HepG2 (cell line): ENCODE measurements around the gene CHST1. TPM values are rescaled to one million over a fixed set of nuclear protein-coding genes. Genes with fewer than 3 reads are reported as not detected.

ENCODE experiments used
- ATAC-seq: fragments of 200-7000 bp; cut with Tn5 transposase; 3 replicates; pipeline ENCODE4 v1.9.1; 2020; ENCODE audit warnings: mild to moderate bottlenecking, moderate library complexity
- BruUV-seq: library from RNA; stranded (reverse); fragments of 400-500 nt; replicated peaks from 2 replicates; lab custom pipeline; 2021; lab: Mats Ljungman, UMichigan
- CTCF ChIA-PET: fragments of 300-600 bp; formaldehyde crosslinking; extraction: SDS; loops from one replicate; lab custom pipeline; 2021; ENCODE audit warnings: low total read pairs, inconsistent platforms, low intra/inter-chr PET ratio; lab: Yijun Ruan, JAX
- POLR2A ChIA-PET: fragments of 350-600 bp; sonication (Branson Sonifier 250); formaldehyde crosslinking; loops from one replicate; lab custom pipeline; 2020; ENCODE audit warnings: antibody characterized with exemption, inconsistent platforms; lab: Yijun Ruan, JAX
- DNase-seq: peaks from one replicate; pipeline ENCODE4 v3.0.0-alpha.2; 2015; ENCODE audit warnings: low spot score
- FAIRE-seq: peaks from 3 replicates; lab custom pipeline; 2011; peaks lifted over from hg19 to GRCh38; lab: Jason Lieb, UNC
- H2AFZ ChIP-seq: one replicate; pipeline ENCODE4 v1.6.1; 2011; ENCODE audit warnings: low read length, inconsistent platforms
- H3K27ac ChIP-seq: fragments of 300-600 bp; 3 replicates; pipeline ENCODE4 v1.8.0; 2011; ENCODE audit warnings: mixed run types, mild to moderate bottlenecking, mixed read lengths, low read length, inconsistent platforms; ENCODE audit not compliant: insufficient read depth; ENCODE audit errors: extremely low read length
- H3K27me3 ChIP-seq, 2 experiments: fragments of 200-600 bp in 1 of 2; 2 replicates in 1 of 2; 3 replicates in 1 of 2; pipeline versions ENCODE4 v1.6.0 to v1.8.0; 2011; ENCODE audit warnings: low read length in 2 of 2, mild to moderate bottlenecking in 2 of 2, moderate library complexity in 2 of 2, inconsistent platforms in 1 of 2; ENCODE audit not compliant: insufficient read depth in 2 of 2, control insufficient read depth in 1 of 2
- H3K36me3 ChIP-seq, 2 experiments: fragments of 200-600 bp in 1 of 2; replicated peaks in 1 of 2; 2 replicates in 1 of 2; 3 replicates in 1 of 2; pipeline versions ENCODE4 v1.5.1 to v1.8.0; 2011; ENCODE audit warnings: low read length in 2 of 2, inconsistent platforms in 1 of 2; ENCODE audit not compliant: insufficient read depth in 2 of 2, control insufficient read depth in 1 of 2
- H3K4me1 ChIP-seq: 2 replicates; pipeline ENCODE4 v1.5.1; 2012; ENCODE audit warnings: low read length, inconsistent platforms; ENCODE audit not compliant: insufficient read depth
- H3K4me2 ChIP-seq: 2 replicates; pipeline ENCODE4 v1.6.0; 2011; ENCODE audit warnings: low read depth, low read length, inconsistent platforms
- H3K4me3 ChIP-seq, 3 experiments: fragments of 200-600 bp in 1 of 3; sonication (generic), shearing (Covaris generic) in 1 of 3; replicated peaks in 1 of 3; 2 replicates each; pipeline ENCODE4 v1.5.1; 2011 to 2016; ENCODE audit warnings: low read length in 3 of 3, inconsistent platforms in 2 of 3, low read depth in 2 of 3, mild to moderate bottlenecking in 2 of 3, control low read depth in 1 of 3, mixed read lengths in 1 of 3; ENCODE audit not compliant: insufficient read depth in 1 of 3
- H3K79me2 ChIP-seq: one replicate; pipeline ENCODE4 v1.6.1; 2011; ENCODE audit warnings: low read length, inconsistent platforms; ENCODE audit not compliant: insufficient read depth
- H3K9ac ChIP-seq: 2 replicates; pipeline ENCODE4 v1.6.0; 2011; ENCODE audit warnings: mild to moderate bottlenecking, low read depth, low read length, inconsistent platforms; ENCODE audit not compliant: insufficient read depth
- H3K9me3 ChIP-seq: 2 replicates; pipeline ENCODE4 v1.5.1; 2012; ENCODE audit warnings: mild to moderate bottlenecking, low read length
- H4K20me1 ChIP-seq: 2 replicates; pipeline ENCODE4 v1.6.0; 2011; ENCODE audit warnings: inconsistent platforms, mild to moderate bottlenecking, low read length, moderate library complexity; ENCODE audit not compliant: insufficient read depth
- ARID4A ChIP-seq: sonication (generic); formaldehyde crosslinking; IDR thresholded peaks from 2 replicates; pipeline ENCODE4 v1.5.0; 2020; ENCODE audit warnings: mild to moderate bottlenecking, missing genetic modification reagents, borderline replicate concordance
- MAF1 ChIP-seq: sonication (generic); formaldehyde crosslinking; IDR thresholded peaks from 2 replicates; pipeline ENCODE4 v1.5.0; 2020; ENCODE audit warnings: missing genetic modification reagents, borderline replicate concordance
- MEIS1 ChIP-seq: sonication (generic); formaldehyde crosslinking; IDR thresholded peaks from 2 replicates; pipeline ENCODE4 v1.9.0; 2021; ENCODE audit warnings: mild to moderate bottlenecking, missing genetic modification reagents, moderate library complexity, borderline replicate concordance
- SAFB2 ChIP-seq: sonication (generic); formaldehyde crosslinking; IDR thresholded peaks from 2 replicates; pipeline ENCODE4 v1.5.1; 2020; ENCODE audit warnings: missing genetic modification reagents, low read depth, mild to moderate bottlenecking, borderline replicate concordance
- SATB2 ChIP-seq: sonication (generic); formaldehyde crosslinking; IDR thresholded peaks from 2 replicates; pipeline ENCODE4 v1.5.0; 2020; ENCODE audit warnings: missing genetic modification reagents
- SKI ChIP-seq: fragments of 450-650 bp; IDR thresholded peaks from one replicate; pipeline ENCODE4 v1.6.1; 2018; ENCODE audit warnings: mild to moderate bottlenecking; ENCODE audit not compliant: partially characterized antibody
- THAP11 ChIP-seq: IDR thresholded peaks from 2 replicates; pipeline ENCODE4 v1.6.1; 2016; ENCODE audit warnings: missing biosample characterization, missing genetic modification reagents
- ZNF331 ChIP-seq: sonication (generic); formaldehyde crosslinking; IDR thresholded peaks from 2 replicates; pipeline ENCODE4 v1.4.0; 2020; ENCODE audit warnings: missing genetic modification reagents
- ZNF546 ChIP-seq: sonication (generic); formaldehyde crosslinking; conservative IDR thresholded peaks from 2 replicates; pipeline ENCODE4 v1.8.1; 2023; ENCODE audit warnings: mild to moderate bottlenecking, missing genetic modification reagents
- ZNF749 ChIP-seq: sonication (generic); formaldehyde crosslinking; IDR thresholded peaks from 2 replicates; pipeline ENCODE4 v1.8.0; 2022; ENCODE audit warnings: mild to moderate bottlenecking, missing genetic modification reagents, moderate library complexity, borderline replicate concordance
- ZSCAN20 ChIP-seq: sonication (generic); formaldehyde crosslinking; IDR thresholded peaks from 2 replicates; pipeline ENCODE4 v1.4.0; 2020; ENCODE audit warnings: missing genetic modification reagents, mild to moderate bottlenecking, borderline replicate concordance
- WGBS: methylation state at CpG from one replicate; pipeline ENCODE4 v1.1.6; 2017; ENCODE audit warnings: low lambda C conversion rate; 5-methylcytosine and 5-hydroxymethylcytosine counted together
- in situ Hi-C: cut with HindIII; loops from 2 replicates; pipeline ENCODE4 v1.10.0; 2017; ENCODE audit warnings: low pct_unique_long_range_greater_than_20kb; ENCODE audit not compliant: extremely low pct_ligation_motif_present
- intact Hi-C: fragments of 100-400 bp; cut with micrococcal nuclease; formaldehyde crosslinking; loops from one replicate; pipeline ENCODE4 v1.10.0; 2022; ENCODE audit not compliant: unreplicated experiment
- polyA plus RNA-seq, 8 experiments: library from polyadenylated mRNA; depleted of rRNA in 3 of 8; stranded (reverse) in 7 of 8; unstranded in 1 of 8; fragments of >200 nt; fragmentation: Illumina TruSeq in 4 of 8; extraction: Trizol in 4 of 8; gene quantifications; 2 replicates each; pipeline versions ENCODE4 v1.2.1 to v1.2.3, GENCODE V29; 2011 to 2016; ENCODE audit warnings: low read depth in 4 of 8, missing spikeins in 1 of 8, mixed read lengths in 1 of 8; ENCODE audit not compliant: insufficient read depth in 1 of 8
- total RNA-seq, 5 experiments: library from RNA; depleted of rRNA; stranded (reverse); fragments of >200 nt; fragmentation: Illumina TruSeq; extraction: Trizol; gene quantifications; 2 replicates each; pipeline ENCODE4 v1.2.3, GENCODE V29; 2016; ENCODE audit warnings: low read depth in 1 of 5
- TF ChIP-seq, protein P1 (sequence below), 2 experiments: fragments of 450-650 bp in 1 of 2; sonication (generic) in 1 of 2; formaldehyde crosslinking in 1 of 2; IDR thresholded peaks; 2 replicates each; pipeline versions ENCODE4 v1.6.1 to v1.8.0; 2016 to 2022; ENCODE audit warnings: antibody characterized with exemption in 1 of 2, mild to moderate bottlenecking in 1 of 2, missing genetic modification reagents in 1 of 2

CHST1 gene
- total and polyA plus RNA-seq, 2 of the 13 experiments (the other 11 are each of a cell fraction or from before 2014, with no cell fraction given): not detected

GRCh38 chr11:45607995-45608394 is 57.4 kb downstream of the CHST1 start:
- DNase-seq: no peak
- in situ Hi-C loops: no loop called here
- H4K20me1 ChIP-seq: no peaks in the 10 kb centered on the region
- H3K79me2 ChIP-seq: no peaks in the 10 kb centered on the region
- ChIA-PET POLR2A (no interaction called here), CTCF (no interaction called here)
- no peak for ATAC-seq
- no peak overlapping the region for H3K9ac ChIP-seq
- intact Hi-C loops: no loop called here
- FAIRE-seq: no peak
- no peaks in the 10 kb centered on the region for H3K9me3 ChIP-seq
- H3K36me3 ChIP-seq: no peaks in the 10 kb centered on the region
- H3K4me1 ChIP-seq: no peaks in the 10 kb centered on the region
- H3K27ac ChIP-seq: no peak overlapping the region
- peaks cover 0 to 11% of the 10 kb centered on the region in 2 experiments; a peak in 2 of 5 replicates for H3K27me3 ChIP-seq
- TF ChIP-seq ZNF331 (CRISPR knock-in tag) (no peak), MAF1 (CRISPR knock-in tag) (no peak), ARID4A (CRISPR knock-in tag) (no peak), SATB2 (CRISPR knock-in tag) (no peak), ZSCAN20 (no peak), MEIS1 (CRISPR knock-in tag) (no peak), THAP11 (CRISPR knock-in tag) (no peak), ZNF546 (CRISPR knock-in tag) (no peak), SKI (no peak), ZNF749 (CRISPR knock-in tag) (no peak), SAFB2 (CRISPR knock-in tag) (no peak)
- TF ChIP-seq, protein P1, sequence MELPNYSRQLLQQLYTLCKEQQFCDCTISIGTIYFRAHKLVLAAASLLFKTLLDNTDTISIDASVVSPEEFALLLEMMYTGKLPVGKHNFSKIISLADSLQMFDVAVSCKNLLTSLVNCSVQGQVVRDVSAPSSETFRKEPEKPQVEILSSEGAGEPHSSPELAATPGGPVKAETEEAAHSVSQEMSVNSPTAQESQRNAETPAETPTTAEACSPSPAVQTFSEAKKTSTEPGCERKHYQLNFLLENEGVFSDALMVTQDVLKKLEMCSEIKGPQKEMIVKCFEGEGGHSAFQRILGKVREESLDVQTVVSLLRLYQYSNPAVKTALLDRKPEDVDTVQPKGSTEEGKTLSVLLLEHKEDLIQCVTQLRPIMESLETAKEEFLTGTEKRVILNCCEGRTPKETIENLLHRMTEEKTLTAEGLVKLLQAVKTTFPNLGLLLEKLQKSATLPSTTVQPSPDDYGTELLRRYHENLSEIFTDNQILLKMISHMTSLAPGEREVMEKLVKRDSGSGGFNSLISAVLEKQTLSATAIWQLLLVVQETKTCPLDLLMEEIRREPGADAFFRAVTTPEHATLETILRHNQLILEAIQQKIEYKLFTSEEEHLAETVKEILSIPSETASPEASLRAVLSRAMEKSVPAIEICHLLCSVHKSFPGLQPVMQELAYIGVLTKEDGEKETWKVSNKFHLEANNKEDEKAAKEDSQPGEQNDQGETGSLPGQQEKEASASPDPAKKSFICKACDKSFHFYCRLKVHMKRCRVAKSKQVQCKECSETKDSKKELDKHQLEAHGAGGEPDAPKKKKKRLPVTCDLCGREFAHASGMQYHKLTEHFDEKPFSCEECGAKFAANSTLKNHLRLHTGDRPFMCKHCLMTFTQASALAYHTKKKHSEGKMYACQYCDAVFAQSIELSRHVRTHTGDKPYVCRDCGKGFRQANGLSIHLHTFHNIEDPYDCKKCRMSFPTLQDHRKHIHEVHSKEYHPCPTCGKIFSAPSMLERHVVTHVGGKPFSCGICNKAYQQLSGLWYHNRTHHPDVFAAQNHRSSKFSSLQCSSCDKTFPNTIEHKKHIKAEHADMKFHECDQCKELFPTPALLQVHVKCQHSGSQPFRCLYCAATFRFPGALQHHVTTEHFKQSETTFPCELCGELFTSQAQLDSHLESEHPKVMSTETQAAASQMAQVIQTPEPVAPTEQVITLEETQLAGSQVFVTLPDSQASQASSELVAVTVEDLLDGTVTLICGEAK (IDR thresholded peaks at IDR 0.05): no peak
- TF ChIP-seq, protein P1 (CRISPR knock-in tag; IDR thresholded peaks at IDR 0.05): no peak
- no peak overlapping the region for H3K4me2 ChIP-seq
- 0% methylated on average over 2 of the region's 5 CpGs for WGBS
- no TSS peak for BruUV-seq
- no peak overlapping the region for H2AFZ ChIP-seq
- no peak overlapping the region for H3K4me3 ChIP-seq
